CMK (cell line): Measurements from ENCODE around the gene CD81.

Experiments used
- DNase-seq: peaks from one replicate; pipeline ENCODE4 v3.0.0-alpha.2; 2010; ENCODE audit warnings: low read depth

Gene CD81

DNA sequence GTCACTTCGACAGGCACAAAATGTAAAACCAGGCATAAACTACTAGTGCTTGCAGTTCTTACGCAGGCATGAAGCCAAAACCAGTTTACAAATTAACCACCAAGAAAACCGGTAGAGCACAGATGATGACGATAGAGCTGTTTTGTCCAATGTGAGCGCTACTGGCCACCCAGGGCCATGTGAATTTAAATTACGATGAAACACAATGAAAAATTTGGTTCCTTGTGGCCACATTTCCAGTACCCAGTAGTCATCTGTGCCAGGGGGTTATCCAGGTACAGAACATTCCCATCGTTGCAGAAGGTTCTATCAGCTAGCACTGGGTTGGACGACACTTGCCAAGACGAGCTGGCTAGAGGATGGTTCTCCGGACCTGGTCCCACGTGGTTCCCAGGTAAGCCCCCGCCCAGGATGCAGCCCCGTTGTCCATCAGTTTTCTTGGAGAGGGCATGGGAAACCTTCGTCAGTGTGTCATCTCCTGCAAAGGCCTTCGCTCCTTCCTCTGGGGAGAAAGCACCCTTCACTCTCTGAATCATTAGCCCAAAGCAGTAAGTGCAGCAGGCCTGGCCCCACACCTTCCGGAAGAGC lies 1.1 kb upstream of the CD81 start:
- no peak for DNase-seq

DNA sequence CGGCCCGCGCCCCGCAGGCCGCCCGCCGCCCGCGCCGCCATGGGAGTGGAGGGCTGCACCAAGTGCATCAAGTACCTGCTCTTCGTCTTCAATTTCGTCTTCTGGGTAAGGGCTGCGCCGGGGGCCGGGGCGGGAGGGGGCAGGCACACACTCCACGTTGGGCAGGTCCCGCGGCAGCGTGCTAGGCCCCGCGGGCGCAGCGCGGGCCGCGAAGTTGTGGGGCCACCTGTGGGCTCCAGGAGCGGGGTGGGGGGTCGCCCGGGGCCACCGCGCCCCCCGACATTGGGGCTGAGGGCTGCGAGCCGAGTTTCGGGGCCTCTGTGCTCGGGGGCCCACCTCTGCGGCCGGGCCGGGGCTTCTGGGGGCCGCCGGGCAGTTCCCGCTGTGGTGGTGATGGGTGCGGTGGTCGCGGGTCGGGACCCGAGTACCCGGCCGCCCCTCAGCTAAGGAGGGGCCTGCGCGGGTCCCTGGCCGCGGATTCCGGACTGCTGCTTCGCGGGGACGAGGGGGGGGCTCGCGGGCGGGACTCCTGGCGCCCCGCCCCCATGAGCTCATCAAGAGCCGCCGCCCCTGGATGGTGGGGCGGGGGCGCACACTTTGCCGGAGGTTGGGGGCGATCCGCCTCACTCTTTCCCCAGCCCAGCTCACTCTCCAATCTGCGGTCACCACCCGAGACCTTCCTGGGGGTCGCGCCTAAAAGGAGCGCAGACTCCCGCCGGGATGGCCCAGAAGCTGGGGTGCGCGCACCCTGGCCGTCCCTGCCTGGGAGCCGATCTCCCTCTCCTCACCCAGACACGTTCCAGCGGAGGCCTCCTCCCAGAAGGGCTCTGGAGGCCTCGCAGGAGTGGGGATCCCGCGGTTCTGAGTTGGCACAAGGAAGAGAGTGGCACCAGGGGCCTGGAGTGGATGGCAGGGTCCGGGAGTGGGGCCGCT lies 667 bp downstream of the CD81 start:
- no peak for DNase-seq

DNA sequence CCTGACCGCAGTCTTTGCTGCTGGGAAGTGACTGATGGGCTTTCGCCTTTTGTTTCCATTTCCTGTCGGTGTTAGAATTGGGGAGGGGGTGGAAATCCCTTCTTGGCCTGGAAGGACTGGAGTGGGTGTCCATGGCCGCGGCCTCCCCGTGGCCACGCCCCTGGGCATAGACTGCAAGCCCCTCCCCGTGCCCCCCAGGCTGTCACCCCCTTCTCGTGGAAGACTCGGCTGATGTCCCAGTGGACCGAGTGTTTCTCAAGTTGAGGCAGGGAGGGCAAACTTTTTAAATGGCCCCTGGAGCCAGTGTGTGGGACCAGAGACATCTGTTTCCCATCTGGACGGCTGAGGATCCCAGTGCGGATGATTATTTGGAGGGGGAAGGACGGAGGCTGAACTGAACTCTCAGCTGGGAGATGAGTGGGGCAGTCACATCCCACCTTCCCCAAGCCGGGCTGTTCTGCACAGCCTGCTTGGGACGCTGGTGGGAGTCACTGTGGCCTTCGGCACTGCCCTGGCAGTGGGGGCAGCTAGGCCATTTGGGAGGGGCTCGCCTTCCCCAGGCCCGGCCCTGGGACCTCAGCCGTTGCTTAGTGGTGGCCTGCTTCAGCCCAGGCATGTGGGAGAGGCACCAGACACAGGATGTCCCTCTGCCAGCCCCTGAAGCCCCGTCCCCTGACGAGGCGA lies 1.6 kb downstream of the CD81 start:
- DNase-seq = no peak

DNA sequence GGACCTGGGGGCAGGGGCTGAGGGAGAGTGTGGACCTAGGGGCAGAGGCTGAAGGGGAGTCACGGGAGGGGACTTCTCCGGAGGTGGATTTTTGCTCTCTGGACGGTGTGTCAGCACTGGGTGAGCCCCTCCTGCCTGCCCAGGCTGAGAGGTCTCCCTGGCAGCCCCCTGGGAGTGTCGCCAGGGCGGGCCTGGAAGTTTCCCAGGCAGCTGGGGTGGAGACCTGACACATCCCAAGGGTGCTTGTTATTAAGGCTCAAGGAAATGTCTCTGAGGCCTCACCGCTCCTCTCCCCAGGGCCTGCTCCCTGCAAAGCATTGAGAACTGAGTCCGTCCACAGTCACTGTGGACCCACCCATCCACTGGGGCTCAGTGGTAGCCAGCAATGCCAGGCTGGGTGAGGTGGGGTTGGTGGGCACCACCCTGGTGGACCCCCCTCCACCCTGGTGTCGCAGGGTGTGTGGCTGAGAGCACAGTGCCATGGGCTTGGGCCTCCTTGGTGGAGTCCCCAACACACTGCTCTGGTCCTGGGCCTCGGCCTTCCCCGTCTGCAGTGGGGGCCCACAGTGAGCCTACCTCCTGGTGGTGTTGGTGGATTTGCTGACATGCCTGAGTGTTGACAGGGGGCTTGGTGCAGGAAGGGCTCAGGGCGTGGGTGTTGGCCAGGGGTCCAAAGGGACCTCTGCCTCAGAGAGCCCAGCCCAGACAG lies 2.5 kb downstream of the CD81 start:
- DNase-seq = no peak

DNA sequence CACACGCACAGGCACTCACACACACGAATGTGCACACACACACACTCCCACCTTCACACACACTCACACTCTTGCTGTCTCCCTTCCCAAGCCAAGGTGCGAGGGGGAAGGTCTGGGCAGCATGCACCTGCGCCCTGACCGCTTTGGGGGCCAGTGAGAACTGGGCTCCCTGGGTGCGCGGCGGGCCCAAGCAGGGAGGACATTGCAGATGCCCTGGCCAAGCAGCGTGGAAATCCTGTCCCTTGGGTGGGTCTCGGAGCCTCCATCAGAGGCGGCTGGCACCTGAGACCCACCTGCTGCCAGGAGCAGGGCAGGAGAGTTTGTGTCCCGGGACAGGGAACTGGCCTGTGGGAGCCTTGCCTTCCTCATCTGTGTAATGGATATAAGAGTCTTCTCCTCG lies 3.3 kb downstream of the CD81 start:
- no peak for DNase-seq

DNA sequence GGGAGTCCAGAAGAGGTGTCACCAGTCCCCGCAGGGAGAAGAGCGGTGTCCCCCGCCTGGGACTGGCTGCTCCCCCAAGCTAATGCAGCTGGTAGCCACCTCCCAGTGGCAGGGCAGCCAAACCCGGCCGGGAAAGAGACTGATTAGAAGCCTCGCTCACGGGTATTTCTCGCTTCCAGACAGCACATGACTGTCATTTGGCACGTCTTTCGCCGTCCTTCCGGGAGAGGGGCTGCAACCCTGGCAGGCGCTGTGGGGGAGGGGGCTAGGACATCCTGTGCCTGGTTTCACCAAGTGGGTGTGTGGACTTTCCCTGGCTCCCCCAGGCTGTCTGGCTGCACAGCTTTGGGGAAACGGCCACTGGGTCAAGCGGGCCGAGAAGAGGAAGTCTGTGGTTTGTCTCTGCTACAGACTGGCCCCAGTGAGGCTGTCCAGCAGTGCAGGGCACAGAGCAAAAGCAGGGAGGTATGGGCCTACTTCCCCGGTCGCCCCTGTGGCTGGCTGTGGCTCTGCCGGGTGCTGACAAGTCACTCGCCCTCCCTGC lies 3.8 kb downstream of the CD81 start:
- peak; percentile 41 for DNase-seq

DNA sequence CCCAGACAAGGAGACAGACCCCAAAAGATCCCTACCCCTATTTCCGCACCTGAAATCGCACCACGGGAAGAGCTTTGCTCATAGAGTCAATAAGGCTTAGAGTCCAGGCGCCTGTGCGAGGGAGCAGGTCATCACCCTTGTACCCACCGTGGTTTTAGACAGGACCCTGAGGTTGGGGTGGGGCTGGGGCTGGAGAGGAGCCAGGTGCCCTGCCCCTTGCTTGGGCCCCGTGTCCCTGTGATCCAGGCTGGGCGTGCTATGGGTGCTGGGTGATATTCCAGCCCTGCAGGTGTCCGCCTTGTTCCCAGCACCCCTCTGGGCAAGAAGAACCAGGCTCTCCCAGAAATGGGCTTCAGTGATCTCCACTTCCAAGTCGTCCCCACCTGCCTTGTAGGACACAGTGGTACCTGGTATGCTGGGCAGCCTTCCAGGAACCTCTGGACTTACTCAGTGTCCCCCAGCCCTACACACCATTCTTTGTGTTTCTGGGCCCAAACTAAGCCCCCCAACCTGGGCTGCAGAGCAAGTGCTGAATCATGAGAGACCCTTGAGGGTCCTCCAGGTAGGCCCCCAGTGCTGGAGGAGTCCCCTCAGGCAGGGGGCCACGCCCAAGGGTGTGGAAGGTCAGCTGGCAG lies 4.5 kb downstream of the CD81 start:
- DNase-seq = no peak

DNA sequence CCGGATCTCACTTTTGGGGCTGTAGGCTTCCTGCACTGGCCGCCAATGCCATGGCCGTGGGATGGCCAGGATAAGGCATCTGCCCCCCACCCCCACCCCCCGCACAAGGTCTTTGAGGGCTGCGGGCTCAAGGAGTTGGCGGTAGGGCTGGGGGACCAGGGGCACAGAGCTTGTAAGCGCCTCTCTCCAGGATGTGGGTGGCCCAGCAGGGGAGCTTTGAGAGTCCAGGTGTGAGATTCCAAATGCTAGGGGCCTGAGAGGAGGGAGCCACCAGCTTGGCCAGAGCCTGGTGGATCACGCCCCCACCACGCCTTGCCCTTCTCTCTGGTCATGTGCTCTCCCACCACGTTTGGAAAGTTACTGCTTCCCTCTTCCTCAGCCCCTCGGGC lies 5.0 kb downstream of the CD81 start:
- DNase-seq = no peak

DNA sequence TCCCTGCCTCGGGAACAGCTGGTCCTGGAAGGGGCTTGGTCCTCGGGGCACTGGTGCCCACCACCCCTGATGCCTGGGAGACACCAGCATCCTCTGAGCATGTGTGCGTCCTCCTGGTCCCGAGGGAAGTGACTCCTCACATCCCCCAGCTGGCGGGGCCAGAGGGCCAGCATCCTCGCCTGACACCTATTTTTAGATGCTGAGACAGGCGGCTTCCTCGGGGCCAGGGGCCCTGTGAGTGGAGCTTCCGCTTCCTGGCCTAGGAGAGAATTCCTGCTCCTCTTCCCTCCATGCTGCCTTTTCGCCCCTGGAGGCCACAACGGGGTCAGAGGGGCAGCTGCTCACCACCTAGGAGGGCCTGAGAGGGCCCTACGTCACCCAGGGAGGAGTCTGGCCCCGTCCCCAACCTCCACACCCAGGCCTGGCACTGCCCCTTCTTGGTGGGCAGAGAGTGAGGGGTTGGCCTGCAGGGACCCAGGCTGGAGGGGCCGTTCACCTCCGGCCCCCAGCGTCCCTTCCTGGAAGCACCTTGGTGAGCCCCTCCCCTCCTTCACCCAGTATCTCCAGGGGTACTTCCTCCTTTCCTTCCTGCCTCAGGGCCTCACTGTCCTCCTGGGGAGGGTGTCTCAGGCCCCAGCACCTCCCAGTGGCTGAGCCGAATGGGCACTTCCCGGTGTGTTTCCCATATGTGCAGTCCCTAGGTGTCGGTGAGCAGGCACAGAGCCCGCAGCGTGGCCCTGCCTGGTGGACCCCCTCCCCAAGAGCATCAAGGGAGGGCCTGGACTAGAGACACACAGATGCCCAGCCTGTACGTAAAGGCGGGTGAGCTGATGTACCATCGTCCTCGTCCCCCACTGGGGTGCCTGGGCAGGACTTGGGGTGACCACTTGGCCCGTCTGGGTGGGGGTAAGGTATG lies 6.1 kb downstream of the CD81 start:
- no peak for DNase-seq

DNA sequence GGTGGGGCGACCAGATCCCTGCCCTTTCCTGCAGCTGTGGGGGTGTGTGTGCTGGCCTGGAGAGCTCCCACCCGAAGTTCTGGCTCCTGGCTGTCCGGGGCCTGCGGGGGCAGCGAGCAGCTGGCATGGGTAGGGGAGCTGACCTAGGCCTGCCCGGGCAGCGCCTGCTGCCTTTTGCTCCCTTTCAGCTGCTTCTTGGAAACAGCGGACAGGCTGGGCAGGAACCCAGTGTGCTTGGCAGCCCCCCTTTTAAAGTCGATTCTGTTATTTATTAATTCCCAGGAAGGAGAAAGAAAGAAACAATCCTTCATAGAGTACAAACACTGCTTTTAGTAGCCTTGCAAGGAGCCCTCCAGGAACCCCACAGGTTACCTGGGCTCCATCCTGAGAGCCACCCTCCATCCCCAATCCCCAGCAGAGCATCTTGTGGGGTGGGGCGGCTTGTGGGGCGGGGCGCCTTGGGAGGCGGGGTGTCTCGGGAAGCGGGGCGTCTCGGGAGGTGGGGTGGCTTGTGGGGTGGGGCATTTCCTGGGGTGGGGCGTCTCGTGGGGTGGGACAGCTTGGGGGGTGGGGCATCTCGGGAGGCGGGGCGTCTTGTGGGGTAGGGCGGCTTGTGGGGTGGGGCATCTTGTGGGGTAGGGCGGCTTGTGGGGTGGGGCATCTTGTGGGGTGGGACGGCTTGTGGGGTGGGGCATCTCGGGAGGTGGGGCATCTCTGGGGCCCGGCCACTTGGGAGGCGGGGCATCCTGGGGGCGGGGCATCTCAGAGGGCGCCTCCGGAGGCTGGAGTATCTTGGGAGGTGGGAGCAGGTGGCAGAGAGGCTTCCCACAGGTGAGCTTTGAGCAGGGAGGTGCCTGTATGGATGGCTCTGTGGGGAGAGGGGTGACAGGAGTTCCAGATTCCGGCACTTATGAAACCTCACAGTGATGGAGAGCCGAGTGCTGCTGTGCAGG lies 7.0 kb downstream of the CD81 start:
- DNase-seq = no peak

DNA sequence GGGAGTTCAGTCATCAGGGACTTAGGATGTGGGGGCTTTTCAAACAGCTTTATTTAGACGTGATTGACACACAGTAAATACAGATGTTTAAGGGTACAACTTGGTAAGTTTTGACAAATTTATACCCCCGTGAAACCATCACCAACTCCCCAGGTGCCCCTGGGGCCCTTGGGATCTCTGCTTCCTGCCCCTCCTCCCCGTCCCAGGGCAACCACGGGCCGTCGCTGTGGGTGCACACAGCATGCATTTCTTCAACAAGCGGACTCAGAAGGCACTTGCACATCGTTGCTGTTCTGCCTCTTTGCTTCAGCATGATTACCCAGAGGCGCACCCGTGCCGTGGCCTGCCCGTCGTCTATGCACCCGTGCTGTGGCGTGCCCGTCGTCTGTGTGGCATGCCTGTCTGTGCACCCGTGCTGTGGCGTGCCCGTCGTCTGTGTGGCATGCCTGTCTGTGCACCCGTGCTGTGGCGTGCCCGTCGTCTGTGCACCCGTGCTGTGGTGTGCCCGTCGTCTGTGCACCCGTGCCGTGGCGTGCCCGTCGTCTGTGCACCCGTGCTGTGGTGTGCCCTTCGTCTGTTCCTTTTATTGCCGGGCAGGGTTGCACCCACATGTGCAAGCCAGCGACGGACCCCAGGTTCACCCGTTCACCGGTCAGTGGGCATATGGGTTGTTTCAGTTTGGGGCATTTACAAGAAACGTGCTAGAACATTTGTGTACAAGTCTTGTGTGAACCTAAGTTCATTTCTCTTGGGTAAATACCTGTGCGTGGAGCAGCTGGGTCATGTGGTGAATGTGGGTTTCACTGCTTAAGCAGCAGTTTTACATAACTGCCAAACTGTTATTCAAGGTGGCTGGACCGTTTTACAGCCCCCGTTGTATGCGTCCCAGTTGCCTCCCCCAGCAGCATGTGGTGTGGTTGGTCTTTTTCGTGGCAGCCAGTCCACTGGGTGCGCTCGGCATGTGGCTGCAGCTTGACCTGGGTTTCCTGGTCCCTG lies 8.3 kb downstream of the CD81 start:
- DNase-seq = no peak

DNA sequence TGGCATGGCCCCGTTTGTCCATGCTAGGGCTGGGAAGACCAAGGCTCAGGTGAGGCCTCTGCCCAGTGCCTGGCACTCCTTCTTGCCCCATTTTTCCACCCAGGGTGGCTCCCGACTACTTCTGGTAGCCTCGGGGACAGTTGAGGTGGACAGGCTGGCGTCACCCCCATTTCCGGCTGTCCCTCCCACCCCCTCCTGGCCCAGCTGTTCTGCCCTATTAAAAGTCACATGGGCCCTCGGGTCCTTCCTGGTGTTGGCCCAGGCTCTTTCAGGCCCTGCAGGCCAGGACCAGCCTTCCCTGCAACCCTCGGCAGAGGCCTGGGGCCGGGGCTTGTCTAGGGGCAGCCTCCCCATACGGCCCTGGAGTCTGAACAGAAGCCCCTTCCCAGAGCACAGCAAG lies 9.5 kb downstream of the CD81 start:
- no peak for DNase-seq

DNA sequence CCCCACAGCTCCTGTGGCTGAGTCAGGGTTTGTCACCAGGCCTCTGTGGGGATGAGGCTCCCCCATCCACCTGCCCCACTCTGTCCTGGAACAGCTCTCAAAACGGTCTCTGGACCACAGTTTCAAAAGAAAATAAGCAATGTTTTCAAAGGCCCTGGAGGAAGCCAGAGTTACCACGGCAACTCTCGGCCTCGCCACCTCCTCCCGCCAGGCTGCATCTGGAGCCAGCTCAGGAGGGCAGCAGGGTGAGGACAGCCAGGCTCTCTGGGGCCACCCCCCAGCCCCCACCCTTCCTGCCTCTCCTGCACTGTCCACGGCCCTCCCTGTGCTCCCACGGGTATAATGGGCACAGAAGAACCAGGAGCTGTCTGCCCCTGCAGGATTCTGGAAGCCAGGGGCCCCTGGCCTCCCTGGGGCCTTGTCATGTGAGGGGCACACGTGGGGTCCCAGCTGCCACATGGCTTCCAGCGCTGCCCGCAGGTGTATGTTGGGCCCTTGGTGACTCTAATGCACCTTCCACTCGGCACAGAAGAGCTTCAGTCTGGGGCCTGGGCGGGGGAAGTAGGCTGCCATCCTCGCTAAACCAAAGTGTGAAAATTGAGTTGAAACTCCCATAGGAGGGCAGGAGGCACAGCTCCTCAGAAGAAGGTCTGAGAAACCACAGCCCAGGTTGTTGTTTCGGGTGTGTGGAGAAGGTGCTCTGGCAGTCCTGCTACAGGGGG lies 10.3 kb downstream of the CD81 start:
- DNase-seq = no peak

DNA sequence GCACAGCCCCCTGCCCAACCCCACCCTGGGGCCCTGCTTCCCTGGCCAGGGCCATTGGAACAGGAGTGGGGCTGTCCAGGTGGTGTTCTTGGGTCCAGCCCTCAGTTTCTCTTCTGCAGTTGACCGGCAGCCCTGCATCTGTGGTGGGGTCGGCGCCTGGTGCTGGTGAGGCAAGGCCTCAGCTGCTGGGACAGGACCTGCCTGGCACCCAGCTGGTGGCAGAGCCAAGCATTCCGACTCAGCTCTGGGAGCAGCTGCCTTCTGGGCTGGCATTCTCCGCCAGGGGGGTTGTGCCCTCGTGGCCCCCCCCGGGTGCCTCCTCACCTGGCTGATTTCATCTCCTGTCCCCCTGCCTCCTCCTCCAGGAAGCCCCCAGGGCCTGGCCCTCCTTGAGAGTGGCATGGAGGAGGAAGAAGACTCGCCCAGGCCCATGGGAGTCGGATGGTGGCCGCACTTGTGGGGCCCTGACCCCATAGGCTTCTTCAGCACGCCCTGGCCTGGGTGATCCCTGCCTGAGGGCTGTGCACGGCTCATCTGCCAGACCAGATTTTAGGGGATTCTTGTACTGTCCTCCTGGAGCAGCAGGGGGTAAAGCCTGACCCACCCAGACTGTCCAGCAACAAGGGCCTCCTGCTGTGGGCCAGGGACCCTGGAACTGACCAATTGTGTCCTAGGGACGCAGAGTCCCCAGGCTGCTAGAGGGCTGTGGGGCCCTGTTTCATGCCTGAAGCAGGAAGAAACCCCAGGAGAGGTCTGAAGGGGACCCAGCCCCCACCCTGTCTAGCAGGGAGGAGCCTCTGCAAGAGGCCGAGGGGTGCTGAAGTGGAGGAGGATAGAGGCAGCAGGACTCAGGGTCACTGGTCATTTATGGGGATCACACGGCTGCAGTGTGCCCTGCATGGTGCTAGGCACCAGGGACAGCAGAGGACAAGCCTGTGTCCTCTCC lies 11.6 kb downstream of the CD81 start:
- DNase-seq = no peak

DNA sequence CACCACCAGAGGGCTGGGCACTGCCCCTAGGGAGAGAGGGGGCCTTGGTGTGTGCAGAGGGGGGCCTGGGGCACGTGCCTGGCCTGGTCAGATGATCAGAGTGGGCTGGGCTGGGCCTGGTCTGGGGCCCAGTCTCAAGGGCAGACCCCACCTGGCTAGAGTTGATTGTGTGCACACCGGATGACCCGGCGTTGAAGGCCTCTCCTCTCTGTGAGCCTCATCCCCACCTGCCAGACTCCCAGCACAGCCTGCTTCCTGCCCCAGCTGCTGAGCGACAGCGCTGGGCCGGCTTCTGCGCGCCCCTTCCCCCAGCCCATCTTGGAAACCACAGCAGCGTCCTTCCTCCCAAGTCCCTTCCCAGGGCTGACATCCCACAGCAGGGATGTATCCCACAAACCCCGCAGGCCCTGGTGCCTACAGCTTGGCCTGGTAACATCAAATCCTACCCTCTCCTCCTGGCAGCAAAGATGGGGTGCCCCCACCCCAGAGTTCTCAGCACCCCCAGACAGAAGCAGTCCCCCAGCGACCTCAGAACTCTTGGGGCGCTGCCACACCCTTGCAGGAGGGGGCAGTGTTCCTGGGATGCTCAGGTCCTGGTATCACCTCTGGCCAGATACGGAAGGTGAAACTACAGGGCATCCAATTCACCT lies 12.4 kb downstream of the CD81 start:
- DNase-seq = no peak
